Stimulated activated CD4-positive, alpha-beta T cell treated with anti-CD3 and anti-CD28 coated beads, Interleukin-1b, Interleukin-23, amount 100 ng/mL, for 1 hour (primary cell): ENCODE data around the gene HIBCH.
"Not testable (repeated sequence)": the region's sequence is repeated elsewhere in the genome, so short reads cannot be mapped to it uniquely, and the experiment has no call there.

Experiments
- DNase-seq, 2 donors: peaks; one replicate each; pipeline ENCODE4 v3.0.0-alpha.2; 2020; ENCODE audit warnings: low read depth in 2 of 2

Gene HIBCH

DNA sequence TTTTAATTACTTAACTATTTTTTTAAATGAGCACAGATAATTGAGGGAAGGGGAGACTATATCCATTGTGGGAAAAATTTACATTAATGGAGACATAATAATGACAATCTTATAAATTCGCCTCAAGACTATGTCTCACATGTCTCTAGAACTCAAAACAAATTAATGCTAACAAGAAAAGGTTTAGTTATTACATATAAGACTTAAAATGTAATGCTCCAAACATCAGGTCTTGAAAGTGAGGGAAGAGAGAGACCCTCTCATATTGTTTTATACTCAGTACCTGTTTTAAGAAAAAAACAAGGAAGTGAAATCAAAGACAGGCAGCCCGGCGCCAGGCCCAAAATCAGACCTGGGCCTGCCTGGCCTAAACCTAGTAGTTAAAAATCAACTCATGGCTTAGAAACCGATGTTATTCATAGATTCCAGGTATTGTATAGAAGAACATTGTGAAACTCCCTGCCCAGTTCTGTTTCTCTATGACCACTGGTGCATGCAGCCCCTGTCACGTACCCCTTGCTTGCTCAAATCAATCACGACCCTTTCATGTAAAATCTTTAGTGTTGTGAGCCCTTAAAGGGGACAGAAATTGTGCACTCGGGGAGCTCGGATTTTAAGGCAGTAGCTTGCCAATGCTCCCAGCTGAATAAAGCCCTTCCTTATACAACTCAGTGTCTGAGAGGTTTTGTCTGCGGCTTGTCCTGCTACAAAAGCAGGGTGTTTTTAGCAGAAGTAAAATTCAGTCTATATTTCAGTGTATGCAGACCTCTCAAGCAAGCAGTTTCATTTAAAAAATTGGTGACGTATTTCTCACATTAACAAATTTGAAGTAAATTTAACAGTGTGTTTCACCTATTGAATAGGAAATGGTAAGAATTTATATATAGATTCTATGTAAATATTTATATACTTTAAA lies 161.8 kb downstream of the HIBCH start:
- DNase-seq = not testable (repeated sequence)

- DNase-seq = no peak
Observed at GRCh38 chr2:190156530-190157212, 163.0 kb downstream of the HIBCH start.
